NCI-H446 (cell line): ENCODE measurements around the gene PDE6B.
A peak's percentile ranks its signal among the peaks of the same experiment; 100 is the strongest.
"Not testable (repeated sequence)": the region's sequence is repeated elsewhere in the genome, so short reads cannot be mapped to it uniquely, and the experiment has no call there.

ENCODE experiments used
- DNase-seq, 2 experiments: peaks; one replicate each; lab custom pipeline; 2025; lab: John Stamatoyannopoulos, UW

Gene PDE6B

GRCh38 chr4:704198-704891 lies 79.0 kb downstream of the PDE6B start:
- no peak for DNase-seq

- DNase-seq: no peak
These were observed 79.6 kb downstream of the PDE6B start for GRCh38 chr4:704971-705277.

DNA sequence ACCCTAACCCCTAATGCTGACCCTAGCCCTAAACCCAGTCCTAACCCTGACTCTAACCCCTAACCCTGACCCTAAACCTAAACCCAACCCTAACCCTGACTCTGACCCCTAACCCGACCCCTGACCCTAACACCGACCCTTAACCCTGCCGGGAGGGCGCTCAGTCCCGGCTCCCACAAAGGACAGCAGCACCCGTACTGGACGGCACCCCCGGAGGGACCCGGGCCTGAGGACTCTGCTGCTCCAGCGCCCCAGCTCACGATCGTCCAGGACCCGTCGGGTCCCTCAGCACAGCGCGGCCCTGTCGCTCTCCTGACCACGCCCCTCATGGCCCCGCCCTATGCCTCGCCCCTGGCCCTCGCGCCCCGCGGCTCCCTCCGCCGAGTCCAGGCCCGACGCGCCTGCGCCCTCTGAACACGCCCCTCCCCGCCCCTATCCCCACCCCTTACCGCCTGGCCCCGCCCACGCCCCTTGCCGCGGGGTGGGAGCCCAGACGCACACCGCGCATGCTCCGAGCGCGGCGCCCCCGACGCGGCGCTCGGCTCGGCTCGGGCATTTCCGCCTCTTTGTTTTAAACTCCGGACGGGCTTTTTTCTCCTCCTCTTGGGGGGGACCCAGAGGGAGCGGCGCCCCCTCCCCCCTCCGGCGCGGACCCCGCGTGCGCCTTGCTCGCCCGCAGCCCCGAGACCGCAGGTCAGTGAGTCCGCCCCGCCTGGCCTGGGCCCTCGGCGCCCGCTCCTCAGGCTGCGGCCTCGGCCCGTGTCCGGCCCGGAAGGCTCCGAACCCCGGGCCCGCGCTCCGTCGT lies 80.1 kb downstream of the PDE6B start, which contains the start of gene PCGF3:
Gene PCGF3, plus strand, starts transcription at position 555 of the 805 bp plus-strand sequence. CDS start 27,849 bp downstream, outside the sequence.
- peak; percentile 74 to 93 for DNase-seq

DNA sequence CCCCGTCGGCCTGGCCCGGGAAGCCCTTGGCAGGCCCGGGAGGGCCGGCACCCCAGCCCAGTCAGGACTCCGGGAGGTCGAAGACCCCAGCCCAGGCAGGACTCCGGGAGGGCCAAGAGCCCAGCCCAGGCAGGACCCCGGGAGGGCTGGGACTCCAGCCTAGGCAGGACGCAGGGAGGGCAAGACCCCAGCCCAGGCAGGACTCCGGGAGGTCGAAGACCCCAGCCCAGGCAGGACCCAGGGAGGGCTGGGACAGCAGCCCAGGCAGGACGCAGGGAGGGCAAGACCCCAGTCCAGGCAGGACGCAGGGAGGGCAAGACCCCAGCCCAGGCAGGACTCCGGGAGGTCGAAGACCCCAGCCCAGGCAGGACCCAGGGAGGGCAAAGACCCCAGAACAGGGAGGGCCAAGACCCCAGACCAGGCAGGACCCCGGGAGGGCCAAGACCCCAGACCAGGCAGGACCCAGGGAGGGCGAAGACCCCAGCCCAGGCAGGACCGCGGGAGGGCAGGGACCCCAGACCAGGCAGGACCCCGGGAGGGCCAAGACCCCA lies 80.8 kb downstream of the PDE6B start:
- DNase-seq: not testable (repeated sequence)

- DNase-seq: no peak
These were observed 81.6 kb downstream of the PDE6B start for GRCh38 chr4:706834-707598.

GRCh38 chr4:707929-708630 lies 82.7 kb downstream of the PDE6B start:
- DNase-seq: no peak

DNA sequence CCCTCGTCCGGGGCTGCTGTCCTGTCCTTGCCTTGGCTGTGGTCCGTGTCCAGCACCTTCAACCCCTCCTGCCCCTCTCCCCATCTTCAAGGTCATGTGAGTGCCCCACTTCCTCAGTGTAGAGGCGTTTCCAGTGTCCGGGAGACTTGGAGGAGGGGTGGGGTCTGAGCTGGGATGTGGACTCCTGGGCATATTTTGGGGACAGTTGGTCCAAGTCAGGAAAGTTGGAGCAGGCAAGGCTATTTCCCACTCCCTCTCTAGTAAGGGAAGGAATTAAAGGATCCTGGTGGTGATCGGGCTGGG lies 83.2 kb downstream of the PDE6B start:
- no peak for DNase-seq

DNA sequence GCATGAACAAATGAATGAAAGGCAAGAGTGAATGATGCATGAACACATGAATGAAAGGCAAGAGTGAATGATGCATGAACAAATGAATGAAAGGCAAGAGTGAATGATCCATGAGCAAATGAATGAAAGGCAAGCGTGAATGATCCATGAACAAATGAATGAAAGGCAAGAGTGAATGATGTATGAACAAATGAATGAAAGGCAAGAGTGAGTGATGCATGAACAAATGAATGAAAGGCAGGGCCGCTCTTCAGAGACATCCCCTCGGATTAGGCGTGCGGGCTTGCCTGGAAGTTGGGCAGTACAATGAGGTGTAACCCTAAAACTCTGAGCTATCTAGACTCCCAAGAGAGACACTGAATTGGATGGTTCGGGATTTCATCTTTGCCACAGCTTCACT lies 84.0 kb downstream of the PDE6B start:
- DNase-seq: no peak

- no peak for DNase-seq
These were observed 84.7 kb downstream of the PDE6B start for GRCh38 chr4:710116-710515.

DNA sequence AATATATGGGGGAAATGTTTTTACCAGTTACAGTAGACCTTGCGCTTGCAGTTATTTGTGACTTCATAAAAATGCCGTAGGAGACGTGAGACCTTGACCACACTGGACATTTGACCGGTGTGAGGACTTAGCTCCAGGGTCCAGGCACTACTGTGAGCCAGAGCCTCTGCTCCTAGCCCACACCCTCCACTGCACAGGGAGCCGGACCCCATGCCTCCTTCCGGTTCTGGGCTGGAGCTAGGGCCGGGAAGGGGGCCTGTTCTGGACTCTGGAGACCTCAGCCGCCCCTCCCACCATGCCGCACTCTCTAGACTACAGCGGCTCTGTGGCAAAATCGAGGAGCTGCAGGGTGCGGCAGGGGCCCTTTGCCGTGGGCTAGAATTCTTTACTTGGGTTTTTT lies 85.5 kb downstream of the PDE6B start:
- DNase-seq: no peak

DNA sequence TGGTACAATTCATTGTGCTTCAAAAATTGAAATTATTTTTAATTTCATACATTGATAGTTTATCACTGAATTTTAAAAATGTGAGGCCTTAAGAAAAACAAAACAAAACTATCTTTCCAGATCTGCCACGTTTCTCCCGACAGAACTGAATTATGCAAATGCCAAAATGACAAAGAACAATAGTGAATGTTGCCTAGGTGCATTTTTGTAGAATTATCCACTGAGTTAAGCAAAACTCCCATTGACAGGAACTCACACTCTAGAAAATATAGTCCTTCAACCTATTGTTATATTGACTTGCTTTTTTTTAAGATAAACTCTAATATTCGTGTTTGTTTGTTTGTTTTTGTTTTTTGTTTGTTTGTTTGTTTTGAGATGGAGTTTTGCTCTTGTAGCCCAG lies 86.7 kb downstream of the PDE6B start:
- DNase-seq: no peak

- no peak for DNase-seq
These were observed 87.7 kb downstream of the PDE6B start for GRCh38 chr4:712916-713632.

- no peak for DNase-seq
These were observed 88.7 kb downstream of the PDE6B start for GRCh38 chr4:714087-714486.

GRCh38 chr4:717601-718320 lies 92.4 kb downstream of the PDE6B start:
- no peak for DNase-seq

- no peak for DNase-seq
These were observed 93.1 kb downstream of the PDE6B start for GRCh38 chr4:718460-718859.
